ENCODE measurements around the gene CD180. TPM values are rescaled to one million over a fixed set of nuclear protein-coding genes. Genes with fewer than 3 reads are reported as not detected.

CD180 gene
- total and polyA plus RNA-seq, 3 donors from 2014 or later: 0.08 to 1.1 (median 0.37) TPM

- Histone ChIP-seq H3K4me3 (no peak overlapping the region), H3K4me1 (no peaks in the 10 kb centered on the region), H3K9me3 (no peaks in the 10 kb centered on the region), H3K27me3 (no peaks in the 10 kb centered on the region), H3K36me3 (ENCODE audit: low read depth, missing control alignments) (no peaks in the 10 kb centered on the region), H3K27ac (no peak overlapping the region)
- TF ChIP-seq CTCF (IDR thresholded peaks at IDR 0.05) (no peak), POLR2A (IDR thresholded peaks at IDR 0.05) (no peak)
- DNase-seq: no peak
- intact Hi-C loops (cut with DNase I; ENCODE audit: low total_unique reads): no loop called here
Observed at GRCh38 chr5:67141644-67142043, 55.0 kb downstream of the CD180 start.

GRCh38 chr5:67140413-67140812 is 56.2 kb downstream of the CD180 start:
- Histone ChIP-seq H3K27ac (no peak overlapping the region), H3K4me3 (no peak overlapping the region), H3K36me3 (ENCODE audit: low read depth, missing control alignments) (no peaks in the 10 kb centered on the region), H3K4me1 (no peaks in the 10 kb centered on the region), H3K27me3 (no peaks in the 10 kb centered on the region), H3K9me3 (no peaks in the 10 kb centered on the region)
- TF ChIP-seq POLR2A (IDR thresholded peaks at IDR 0.05) (no peak), CTCF (IDR thresholded peaks at IDR 0.05) (no peak)
- intact Hi-C loops (cut with DNase I; ENCODE audit: low total_unique reads): no loop called here
- 95 to 96% methylated on average over 4 of the region's 4 CpGs for WGBS, 2 donors
- DNase-seq: no peak

GRCh38 chr5:67139030-67139429 is 57.6 kb downstream of the CD180 start:
- whole genome bisulfite sequencing, 2 donors: 96 to 98% methylated on average over 5 of the region's 5 CpGs
- H3K36me3 ChIP-seq (ENCODE audit: low read depth, missing control alignments): no peaks in the 10 kb centered on the region
- DNase-seq: no peak

GRCh38 chr5:67135381-67135984 is 61.1 kb downstream of the CD180 start:
- DNase-seq: no peak
- H3K4me3 ChIP-seq: no peak overlapping the region
- intact Hi-C loops (cut with DNase I; ENCODE audit: low total_unique reads): no loop called here
- H3K9me3 ChIP-seq: no peaks in the 10 kb centered on the region
- TF ChIP-seq POLR2A (IDR thresholded peaks at IDR 0.05): no peak
- no peak for TF ChIP-seq CTCF (IDR thresholded peaks at IDR 0.05)
- no peak overlapping the region for H3K27ac ChIP-seq
- no peaks in the 10 kb centered on the region for H3K36me3 ChIP-seq (ENCODE audit: low read depth, missing control alignments)
- no peaks in the 10 kb centered on the region for H3K27me3 ChIP-seq
- 85% methylated on average over 6 of the region's 6 CpGs for WGBS, 2 donors
- no peaks in the 10 kb centered on the region for H3K4me1 ChIP-seq

More at GRCh38 chr5:67139030-67139429, 57.6 kb downstream of the CD180 start:
- intact Hi-C loops (cut with DNase I; ENCODE audit: low total_unique reads): no loop called here
- Histone ChIP-seq H3K4me3 (no peak overlapping the region), H3K9me3 (no peaks in the 10 kb centered on the region), H3K27ac (no peak overlapping the region), H3K27me3 (no peaks in the 10 kb centered on the region), H3K4me1 (no peaks in the 10 kb centered on the region)
- no peak for TF ChIP-seq POLR2A (IDR thresholded peaks at IDR 0.05)
- no peak for TF ChIP-seq CTCF (IDR thresholded peaks at IDR 0.05)

- Histone ChIP-seq H3K36me3 (ENCODE audit: low read depth, missing control alignments) (no peaks in the 10 kb centered on the region), H3K27me3 (no peaks in the 10 kb centered on the region), H3K4me1 (no peaks in the 10 kb centered on the region), H3K9me3 (no peaks in the 10 kb centered on the region), H3K4me3 (no peak overlapping the region), H3K27ac (no peak overlapping the region)
- WGBS, 2 donors: 86 to 92% methylated on average over 3 of the region's 3 CpGs
- TF ChIP-seq POLR2A (IDR thresholded peaks at IDR 0.05) (no peak), CTCF (IDR thresholded peaks at IDR 0.05) (no peak)
- intact Hi-C loops (cut with DNase I; ENCODE audit: low total_unique reads): no loop called here
- no peak for DNase-seq
Observed at GRCh38 chr5:67133776-67134175, 62.8 kb downstream of the CD180 start.
